Sigmoid colon (tissue), 4 donors: ENCODE data around the gene ALB.

Experiments
- EP300 ChIP-seq, 4 donors: sonication (generic); formaldehyde crosslinking; IDR thresholded peaks; one replicate each; pipeline ENCODE4 v1.6.1; 2017; ENCODE audit warnings: antibody characterized with exemption in 4 of 4
- POLR2A ChIP-seq, 2 donors: fragments of 450-650 bp; IDR thresholded peaks; one replicate each; pipeline ENCODE4 v1.6.1; 2016; ENCODE audit warnings: antibody characterized with exemption in 2 of 2, mild to moderate bottlenecking in 2 of 2, moderate library complexity in 2 of 2
- POLR2AphosphoS5 ChIP-seq, 4 donors: sonication (generic); formaldehyde crosslinking; IDR thresholded peaks; one replicate each; pipeline ENCODE4 v1.6.1; 2017; ENCODE audit warnings: antibody characterized with exemption in 4 of 4

DNA sequence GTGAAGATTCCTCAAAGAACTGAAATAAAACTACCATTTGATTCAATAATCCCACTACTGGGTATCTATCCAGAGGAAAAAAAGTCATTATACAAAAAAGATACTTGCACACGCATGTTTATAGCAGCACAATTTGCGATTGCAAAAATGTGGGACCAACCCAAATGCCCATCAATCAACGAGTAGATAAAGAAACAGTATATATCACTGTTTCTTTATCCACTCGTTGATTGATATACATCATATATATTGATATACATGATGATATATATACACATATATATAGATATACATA lies 18.3 kb downstream of the ALB start:
- TF ChIP-seq POLR2AphosphoS5 (IDR thresholded peaks at IDR 0.05) (no peak), EP300 (IDR thresholded peaks at IDR 0.05) (no peak), POLR2A (IDR thresholded peaks at IDR 0.05) (no peak)
